Mesothelial cell of epicardium (in vitro differentiated cells): ENCODE data around the gene PDZRN3. TPM values are rescaled to one million over a fixed set of nuclear protein-coding genes. Genes with fewer than 3 reads are reported as not detected.

Experiments
- DNase-seq, 2 experiments: peaks; one replicate each; pipeline ENCODE4 v3.0.0; 2021; ENCODE audit warnings: low spot score in 2 of 2; ENCODE audit not compliant: unreplicated experiment in 2 of 2
- H3K27ac Mint-ChIP-seq: 2 replicates; pipeline ENCODE4 v1.8.0; 2021; ENCODE audit warnings: mixed read lengths
- H3K27me3 Mint-ChIP-seq: 2 replicates; pipeline ENCODE4 v1.8.0; 2021; ENCODE audit warnings: low read depth, mixed read lengths
- H3K36me3 Mint-ChIP-seq: 2 replicates; pipeline ENCODE4 v1.8.0; 2021; ENCODE audit warnings: mixed read lengths
- H3K4me1 Mint-ChIP-seq: 2 replicates; pipeline ENCODE4 v1.8.0; 2021; ENCODE audit warnings: mixed read lengths
- H3K4me3 Mint-ChIP-seq: 2 replicates; pipeline ENCODE4 v1.8.0; 2021; ENCODE audit warnings: mild to moderate bottlenecking, moderate library complexity, mixed read lengths
- H3K9me3 Mint-ChIP-seq: 2 replicates; pipeline ENCODE4 v1.8.0; 2021; ENCODE audit warnings: mixed read lengths
- CTCF ChIP-seq: fragments of 200-600 bp; sonication (generic); IDR thresholded peaks from one replicate; pipeline ENCODE4 v1.5.0; 2021; ENCODE audit warnings: antibody characterized with exemption; ENCODE audit not compliant: unreplicated experiment
- total RNA-seq: library from RNA; stranded (reverse); gene quantifications from 3 replicates; pipeline ENCODE4 v1.2.1, GENCODE V29; 2021

The PDZRN3 gene
- total RNA-seq, 1 donor from 2014 or later: 48.4 TPM

GRCh38 chr3:73508330-73508954 is 116.3 kb downstream of the PDZRN3 start:
- H3K36me3 Mint-ChIP-seq: no peaks in the 10 kb centered on the region

GRCh38 chr3:73504852-73505251 is 119.9 kb downstream of the PDZRN3 start:
- no peaks in the 10 kb centered on the region for H3K36me3 Mint-ChIP-seq
- no peak overlapping the region for H3K27ac Mint-ChIP-seq
- H3K9me3 Mint-ChIP-seq: no peaks in the 10 kb centered on the region
- H3K4me1 Mint-ChIP-seq: peaks cover 49% of the 10 kb centered on the region
- H3K27me3 Mint-ChIP-seq: no peaks in the 10 kb centered on the region
- no peak for TF ChIP-seq CTCF
- no peak overlapping the region for H3K4me3 Mint-ChIP-seq
- no peak for DNase-seq

More at GRCh38 chr3:73508330-73508954, 116.3 kb downstream of the PDZRN3 start:
- H3K9me3 Mint-ChIP-seq: no peaks in the 10 kb centered on the region
- DNase-seq: no peak
- no peak overlapping the region for H3K27ac Mint-ChIP-seq
- no peaks in the 10 kb centered on the region for H3K27me3 Mint-ChIP-seq
- peak; percentile 79 for TF ChIP-seq CTCF
- no peak overlapping the region for H3K4me3 Mint-ChIP-seq
- peaks cover 54% of the 10 kb centered on the region for H3K4me1 Mint-ChIP-seq

GRCh38 chr3:73504239-73504638 is 120.5 kb downstream of the PDZRN3 start:
- no peaks in the 10 kb centered on the region for H3K27me3 Mint-ChIP-seq
- no peaks in the 10 kb centered on the region for H3K36me3 Mint-ChIP-seq
- no peak overlapping the region for H3K4me3 Mint-ChIP-seq
- TF ChIP-seq CTCF: no peak
- H3K27ac Mint-ChIP-seq: no peak overlapping the region
- H3K9me3 Mint-ChIP-seq: no peaks in the 10 kb centered on the region
- peaks cover 42% of the 10 kb centered on the region for H3K4me1 Mint-ChIP-seq
- no peak for DNase-seq

- Mint-ChIP-seq H3K27me3 (no peaks in the 10 kb centered on the region), H3K36me3 (no peaks in the 10 kb centered on the region), H3K4me1 (peaks cover 38% of the 10 kb centered on the region), H3K9me3 (no peaks in the 10 kb centered on the region), H3K4me3 (no peak overlapping the region), H3K27ac (peak overlapping the region; percentile 73)
- DNase-seq: no peak
- no peak for TF ChIP-seq CTCF
Measured at GRCh38 chr3:73503781-73504180, 121.0 kb downstream of the PDZRN3 start.

GRCh38 chr3:73502609-73503583 is 121.8 kb downstream of the PDZRN3 start:
- DNase-seq: peak; percentile 37 to 72
- H3K4me3 Mint-ChIP-seq: no peak overlapping the region
- no peaks in the 10 kb centered on the region for H3K27me3 Mint-ChIP-seq
- H3K36me3 Mint-ChIP-seq: no peaks in the 10 kb centered on the region
- peak; percentile 86 for TF ChIP-seq CTCF
- H3K4me1 Mint-ChIP-seq: peaks cover 36% of the 10 kb centered on the region
- H3K27ac Mint-ChIP-seq: peak overlapping the region; percentile 73
- H3K9me3 Mint-ChIP-seq: no peaks in the 10 kb centered on the region
